Measurements from ENCODE around the gene OR1A1. TPM values are rescaled to one million over a fixed set of nuclear protein-coding genes. Genes with fewer than 3 reads are reported as not detected.

Gene OR1A1
- polyA plus RNA-seq, 1 of the 3 experiments (the other 2 are of a cell fraction): not detected

DNA sequence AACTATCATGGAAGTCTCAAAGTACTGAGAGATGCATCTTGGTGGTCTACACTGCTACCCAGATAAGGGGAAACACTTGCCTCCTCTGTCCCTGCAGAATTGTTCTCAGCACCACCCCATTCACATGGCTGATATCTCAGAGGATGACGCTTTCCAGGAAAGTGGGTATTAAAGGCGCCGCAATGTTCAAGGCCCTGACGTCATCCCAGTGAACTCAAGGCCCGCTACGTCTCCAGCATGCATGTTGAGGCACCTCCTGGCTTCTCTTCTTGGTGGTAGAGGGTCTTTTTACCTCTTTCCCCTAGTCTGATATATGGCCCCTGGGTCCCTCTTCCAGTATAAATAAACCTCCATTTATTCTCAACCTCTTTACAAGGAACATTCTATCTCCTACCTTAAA, 1.0 kb downstream of the OR1A1 start:
- POLR2A ChIA-PET: no interaction called here
- Histone ChIP-seq H3K36me3 (replicated peaks in 1 of 2; ENCODE audit: control insufficient read depth in 1 of 2, insufficient read depth in 2 of 2, low read length in 1 of 2) (no peaks in the 10 kb centered on the region), H3F3A (replicated peaks; ENCODE audit: insufficient read depth) (no peaks in the 10 kb centered on the region), H3K4me2 (no peak overlapping the region), H3K9me3 (no peaks in the 10 kb centered on the region), H4K20me1 (ENCODE audit: insufficient read depth) (no peaks in the 10 kb centered on the region), H3K27me3 (ENCODE audit: insufficient read depth) (no peaks in the 10 kb centered on the region), H3K4me1 (ENCODE audit: control insufficient read depth in 1 of 2, insufficient read depth in 2 of 2, low read depth in 1 of 2, low read length in 1 of 2) (no peaks in the 10 kb centered on the region), H2AFZ (ENCODE audit: low read depth) (no peak overlapping the region), H3K9ac (no peak overlapping the region), H3K27ac (ENCODE audit: low read depth in 2 of 2, low read length in 1 of 2) (no peak overlapping the region), H3K79me2 (ENCODE audit: insufficient read depth) (no peaks in the 10 kb centered on the region), H3K4me3 (ENCODE audit: low read depth in 2 of 2, low read length in 1 of 2) (no peak overlapping the region), H3K9me2 (no peaks in the 10 kb centered on the region)
- no peak for DNase-seq
- TF ChIP-seq, protein P1, sequence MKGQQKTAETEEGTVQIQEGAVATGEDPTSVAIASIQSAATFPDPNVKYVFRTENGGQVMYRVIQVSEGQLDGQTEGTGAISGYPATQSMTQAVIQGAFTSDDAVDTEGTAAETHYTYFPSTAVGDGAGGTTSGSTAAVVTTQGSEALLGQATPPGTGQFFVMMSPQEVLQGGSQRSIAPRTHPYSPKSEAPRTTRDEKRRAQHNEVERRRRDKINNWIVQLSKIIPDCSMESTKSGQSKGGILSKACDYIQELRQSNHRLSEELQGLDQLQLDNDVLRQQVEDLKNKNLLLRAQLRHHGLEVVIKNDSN (IDR thresholded peaks at IDR 0.05; ENCODE audit: borderline replicate concordance, low read depth): no peak
- TF ChIP-seq ELF1 (IDR thresholded peaks at IDR 0.05): no peak
- no peak for TF ChIP-seq RAD21 (IDR thresholded peaks at IDR 0.05; ENCODE audit: low read length)
- TF ChIP-seq, protein P2, sequence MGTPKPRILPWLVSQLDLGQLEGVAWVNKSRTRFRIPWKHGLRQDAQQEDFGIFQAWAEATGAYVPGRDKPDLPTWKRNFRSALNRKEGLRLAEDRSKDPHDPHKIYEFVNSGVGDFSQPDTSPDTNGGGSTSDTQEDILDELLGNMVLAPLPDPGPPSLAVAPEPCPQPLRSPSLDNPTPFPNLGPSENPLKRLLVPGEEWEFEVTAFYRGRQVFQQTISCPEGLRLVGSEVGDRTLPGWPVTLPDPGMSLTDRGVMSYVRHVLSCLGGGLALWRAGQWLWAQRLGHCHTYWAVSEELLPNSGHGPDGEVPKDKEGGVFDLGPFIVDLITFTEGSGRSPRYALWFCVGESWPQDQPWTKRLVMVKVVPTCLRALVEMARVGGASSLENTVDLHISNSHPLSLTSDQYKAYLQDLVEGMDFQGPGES (IDR thresholded peaks at IDR 0.05; ENCODE audit: low read depth, low read length): no peak
- no peak for TF ChIP-seq TCF12 (IDR thresholded peaks at IDR 0.05)
- TF ChIP-seq FOXM1 (IDR thresholded peaks at IDR 0.05; ENCODE audit: low read depth): no peak
- no peak for TF ChIP-seq FOXJ3 (CRISPR knock-in tag; IDR thresholded peaks at IDR 0.05)
- TF ChIP-seq POLR2AphosphoS5 (IDR thresholded peaks at IDR 0.05; ENCODE audit: low read depth, low read length): no peak
- no peak for TF ChIP-seq RFX5 (IDR thresholded peaks at IDR 0.05; ENCODE audit: low read length)
- no peak for TF ChIP-seq TAF1 (IDR thresholded peaks at IDR 0.05; ENCODE audit: borderline replicate concordance, low read depth, low read length)
- TF ChIP-seq, protein P3, sequence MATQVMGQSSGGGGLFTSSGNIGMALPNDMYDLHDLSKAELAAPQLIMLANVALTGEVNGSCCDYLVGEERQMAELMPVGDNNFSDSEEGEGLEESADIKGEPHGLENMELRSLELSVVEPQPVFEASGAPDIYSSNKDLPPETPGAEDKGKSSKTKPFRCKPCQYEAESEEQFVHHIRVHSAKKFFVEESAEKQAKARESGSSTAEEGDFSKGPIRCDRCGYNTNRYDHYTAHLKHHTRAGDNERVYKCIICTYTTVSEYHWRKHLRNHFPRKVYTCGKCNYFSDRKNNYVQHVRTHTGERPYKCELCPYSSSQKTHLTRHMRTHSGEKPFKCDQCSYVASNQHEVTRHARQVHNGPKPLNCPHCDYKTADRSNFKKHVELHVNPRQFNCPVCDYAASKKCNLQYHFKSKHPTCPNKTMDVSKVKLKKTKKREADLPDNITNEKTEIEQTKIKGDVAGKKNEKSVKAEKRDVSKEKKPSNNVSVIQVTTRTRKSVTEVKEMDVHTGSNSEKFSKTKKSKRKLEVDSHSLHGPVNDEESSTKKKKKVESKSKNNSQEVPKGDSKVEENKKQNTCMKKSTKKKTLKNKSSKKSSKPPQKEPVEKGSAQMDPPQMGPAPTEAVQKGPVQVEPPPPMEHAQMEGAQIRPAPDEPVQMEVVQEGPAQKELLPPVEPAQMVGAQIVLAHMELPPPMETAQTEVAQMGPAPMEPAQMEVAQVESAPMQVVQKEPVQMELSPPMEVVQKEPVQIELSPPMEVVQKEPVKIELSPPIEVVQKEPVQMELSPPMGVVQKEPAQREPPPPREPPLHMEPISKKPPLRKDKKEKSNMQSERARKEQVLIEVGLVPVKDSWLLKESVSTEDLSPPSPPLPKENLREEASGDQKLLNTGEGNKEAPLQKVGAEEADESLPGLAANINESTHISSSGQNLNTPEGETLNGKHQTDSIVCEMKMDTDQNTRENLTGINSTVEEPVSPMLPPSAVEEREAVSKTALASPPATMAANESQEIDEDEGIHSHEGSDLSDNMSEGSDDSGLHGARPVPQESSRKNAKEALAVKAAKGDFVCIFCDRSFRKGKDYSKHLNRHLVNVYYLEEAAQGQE (IDR thresholded peaks at IDR 0.05; ENCODE audit: low read depth, low read length): no peak
- CTCF ChIA-PET: no interaction called here
- 39% methylated on average over 6 of the region's 6 CpGs for whole genome bisulfite sequencing (ENCODE audit: low lambda C conversion rate)

DNA sequence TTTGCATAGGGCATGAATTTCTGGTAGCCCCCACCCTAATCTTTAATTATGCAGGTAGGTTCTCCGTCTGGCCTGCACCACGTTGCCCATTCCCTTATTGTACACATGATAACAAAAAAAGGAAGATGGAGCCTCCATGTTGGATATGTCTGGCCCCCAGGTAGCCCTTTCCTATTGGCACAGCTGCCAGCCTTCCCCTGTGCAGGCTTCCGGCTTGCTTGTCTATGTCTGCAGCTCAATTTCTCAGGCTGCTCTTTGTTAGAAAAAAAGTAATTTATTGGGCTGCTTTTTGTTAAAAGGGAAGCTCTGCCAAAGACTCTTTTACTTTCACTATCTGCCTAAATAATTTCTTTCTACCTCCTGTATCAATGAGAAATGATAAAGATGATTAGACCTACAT, 5.5 kb downstream of the OR1A1 start:
- 2% methylated on average over 3 of the region's 3 CpGs for WGBS (ENCODE audit: low lambda C conversion rate)
- no peak for TF ChIP-seq GATA2 (CRISPR knock-in tag; IDR thresholded peaks at IDR 0.05)
- TF ChIP-seq, protein P1 (IDR thresholded peaks at IDR 0.05; ENCODE audit: borderline replicate concordance, low read depth): no peak
- no peak for TF ChIP-seq NRF1 (IDR thresholded peaks at IDR 0.05; ENCODE audit: low read depth, low read length)
- TF ChIP-seq, protein P4, sequence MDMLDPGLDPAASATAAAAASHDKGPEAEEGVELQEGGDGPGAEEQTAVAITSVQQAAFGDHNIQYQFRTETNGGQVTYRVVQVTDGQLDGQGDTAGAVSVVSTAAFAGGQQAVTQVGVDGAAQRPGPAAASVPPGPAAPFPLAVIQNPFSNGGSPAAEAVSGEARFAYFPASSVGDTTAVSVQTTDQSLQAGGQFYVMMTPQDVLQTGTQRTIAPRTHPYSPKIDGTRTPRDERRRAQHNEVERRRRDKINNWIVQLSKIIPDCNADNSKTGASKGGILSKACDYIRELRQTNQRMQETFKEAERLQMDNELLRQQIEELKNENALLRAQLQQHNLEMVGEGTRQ (IDR thresholded peaks at IDR 0.05; ENCODE audit: borderline replicate concordance, low read depth, low read length): no peak
- no peak for TF ChIP-seq FOXM1 (IDR thresholded peaks at IDR 0.05; ENCODE audit: low read depth)
- no peak for TF ChIP-seq RAD21 (IDR thresholded peaks at IDR 0.05; ENCODE audit: low read length)
- TF ChIP-seq CHD2 (IDR thresholded peaks at IDR 0.05; ENCODE audit: low read length, partially characterized antibody): no peak
- TF ChIP-seq, protein P3 (IDR thresholded peaks at IDR 0.05; ENCODE audit: low read depth, low read length): no peak
- H3K36me3 ChIP-seq (replicated peaks in 1 of 2; ENCODE audit: control insufficient read depth in 1 of 2, insufficient read depth in 2 of 2, low read length in 1 of 2): no peaks in the 10 kb centered on the region

More for the DNA sequence above, 5.5 kb downstream of the OR1A1 start:
- ChIA-PET CTCF (no interaction called here), POLR2A (no interaction called here)
- Histone ChIP-seq H3K27ac (ENCODE audit: low read depth in 2 of 2, low read length in 1 of 2) (no peak overlapping the region), H3K9me3 (no peaks in the 10 kb centered on the region), H4K20me1 (ENCODE audit: insufficient read depth) (no peaks in the 10 kb centered on the region), H3K79me2 (ENCODE audit: insufficient read depth) (no peaks in the 10 kb centered on the region), H3K27me3 (ENCODE audit: insufficient read depth) (no peaks in the 10 kb centered on the region), H3K4me3 (ENCODE audit: low read depth in 2 of 2, low read length in 1 of 2) (no peak overlapping the region), H3K4me1 (ENCODE audit: control insufficient read depth in 1 of 2, insufficient read depth in 2 of 2, low read depth in 1 of 2, low read length in 1 of 2) (no peaks in the 10 kb centered on the region), H3K4me2 (no peak overlapping the region), H3F3A (replicated peaks; ENCODE audit: insufficient read depth) (no peaks in the 10 kb centered on the region), H3K9ac (no peak overlapping the region), H2AFZ (ENCODE audit: low read depth) (no peak overlapping the region), H3K9me2 (no peaks in the 10 kb centered on the region)
- DNase-seq: no peak

Data from SK-N-SH (cell line).